Measurements from ENCODE around the gene SLC25A11. TPM values are rescaled to one million over a fixed set of nuclear protein-coding genes. Genes with fewer than 3 reads are reported as not detected.

Gene SLC25A11
- total RNA-seq, 1 experiment from 2014 or later = 38.4 TPM

- Mint-ChIP-seq H3K9me3 (ENCODE audit: low read depth, unreplicated experiment) (no peaks in the 10 kb centered on the region), H3K4me1 (ENCODE audit: low read depth, unreplicated experiment) (peaks cover 31% of the 10 kb centered on the region), H3K27me3 (ENCODE audit: unreplicated experiment) (no peaks in the 10 kb centered on the region), H3K27ac (ENCODE audit: unreplicated experiment) (peak overlapping the region; percentile 98), H3K4me3 (ENCODE audit: low read depth, unreplicated experiment) (peak overlapping the region; percentile 91), H3K36me3 (ENCODE audit: insufficient read depth, unreplicated experiment) (peaks cover 68% of the 10 kb centered on the region)
- CTCF ChIA-PET = no interaction called here
- intact Hi-C loops (cut with micrococcal nuclease; ENCODE audit: unreplicated experiment) = no loop called here
- BruUV-seq (replicated peaks) = no TSS peak
- TF ChIP-seq, protein P1, sequence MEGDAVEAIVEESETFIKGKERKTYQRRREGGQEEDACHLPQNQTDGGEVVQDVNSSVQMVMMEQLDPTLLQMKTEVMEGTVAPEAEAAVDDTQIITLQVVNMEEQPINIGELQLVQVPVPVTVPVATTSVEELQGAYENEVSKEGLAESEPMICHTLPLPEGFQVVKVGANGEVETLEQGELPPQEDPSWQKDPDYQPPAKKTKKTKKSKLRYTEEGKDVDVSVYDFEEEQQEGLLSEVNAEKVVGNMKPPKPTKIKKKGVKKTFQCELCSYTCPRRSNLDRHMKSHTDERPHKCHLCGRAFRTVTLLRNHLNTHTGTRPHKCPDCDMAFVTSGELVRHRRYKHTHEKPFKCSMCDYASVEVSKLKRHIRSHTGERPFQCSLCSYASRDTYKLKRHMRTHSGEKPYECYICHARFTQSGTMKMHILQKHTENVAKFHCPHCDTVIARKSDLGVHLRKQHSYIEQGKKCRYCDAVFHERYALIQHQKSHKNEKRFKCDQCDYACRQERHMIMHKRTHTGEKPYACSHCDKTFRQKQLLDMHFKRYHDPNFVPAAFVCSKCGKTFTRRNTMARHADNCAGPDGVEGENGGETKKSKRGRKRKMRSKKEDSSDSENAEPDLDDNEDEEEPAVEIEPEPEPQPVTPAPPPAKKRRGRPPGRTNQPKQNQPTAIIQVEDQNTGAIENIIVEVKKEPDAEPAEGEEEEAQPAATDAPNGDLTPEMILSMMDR (IDR thresholded peaks at IDR 0.05; ENCODE audit: unreplicated experiment) = no peak
- DNase-seq = no peak
These were observed 1.4 kb upstream of the SLC25A11 start for GRCh38 chr17:4941319-4941610.

DNA sequence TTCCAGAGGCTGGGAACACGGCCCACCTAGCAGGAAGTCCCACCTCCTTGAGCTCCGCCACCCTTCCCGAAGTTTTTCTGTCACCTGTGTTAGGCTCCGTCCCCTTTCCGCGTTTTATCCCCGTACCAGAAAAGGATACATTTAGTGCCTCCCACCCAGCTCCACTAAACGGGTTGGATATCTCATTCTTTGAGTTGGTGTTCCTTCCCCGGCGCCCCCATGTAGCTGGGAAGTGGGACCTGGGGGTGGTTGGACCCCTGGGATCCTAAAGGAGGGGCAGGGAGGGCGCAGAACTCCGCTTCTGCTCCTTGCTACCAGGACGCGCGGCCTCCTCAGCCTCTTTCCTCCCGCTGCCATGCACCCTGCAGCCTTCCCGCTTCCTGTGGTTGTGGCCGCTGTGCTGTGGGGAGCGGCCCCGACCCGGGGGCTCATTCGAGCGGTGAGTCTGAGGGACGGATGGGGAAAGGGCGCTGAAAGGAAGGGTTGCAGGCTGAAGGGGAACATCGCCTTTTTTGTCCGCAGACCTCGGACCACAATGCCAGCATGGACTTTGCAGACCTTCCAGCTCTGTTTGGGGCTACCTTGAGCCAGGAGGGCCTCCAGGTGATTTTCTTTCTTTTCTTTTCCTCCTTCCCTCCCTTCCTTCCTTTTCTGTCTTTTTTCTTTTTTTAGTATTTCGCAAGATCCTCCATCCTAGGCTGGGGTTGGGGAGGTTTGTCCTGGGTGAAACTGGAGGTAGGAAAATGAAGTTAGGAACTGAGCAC lies 891 bp upstream of the SLC25A11 start:
- Mint-ChIP-seq H3K36me3 (ENCODE audit: insufficient read depth, unreplicated experiment) (peaks cover 64% of the 10 kb centered on the region), H3K27me3 (ENCODE audit: unreplicated experiment) (no peaks in the 10 kb centered on the region), H3K4me3 (ENCODE audit: low read depth, unreplicated experiment) (peak overlapping the region; percentile 91), H3K9me3 (ENCODE audit: low read depth, unreplicated experiment) (no peaks in the 10 kb centered on the region), H3K4me1 (ENCODE audit: low read depth, unreplicated experiment) (peaks cover 29% of the 10 kb centered on the region), H3K27ac (ENCODE audit: unreplicated experiment) (peak overlapping the region; percentile 98)
- TF ChIP-seq, protein P1 (IDR thresholded peaks at IDR 0.05; ENCODE audit: unreplicated experiment) = no peak
- BruUV-seq (replicated peaks) = TSS peak; percentile 84
- peak; percentile 66 for DNase-seq
- CTCF ChIA-PET = interaction anchor here (1.6 kb wide), 2 partner anchors 27 to 31 kb away, joined by 7 to 10 read pairs; partner anchors contain the start of gene SPAG7
- intact Hi-C loops (cut with micrococcal nuclease; ENCODE audit: unreplicated experiment) = no loop called here

GRCh38 chr17:4939546-4939795 lies 375 bp downstream of the SLC25A11 start:
- Mint-ChIP-seq H3K4me1 (ENCODE audit: low read depth, unreplicated experiment) (peaks cover 19% of the 10 kb centered on the region), H3K27me3 (ENCODE audit: unreplicated experiment) (no peaks in the 10 kb centered on the region), H3K9me3 (ENCODE audit: low read depth, unreplicated experiment) (no peaks in the 10 kb centered on the region), H3K27ac (ENCODE audit: unreplicated experiment) (no peak overlapping the region), H3K36me3 (ENCODE audit: insufficient read depth, unreplicated experiment) (peaks cover 53% of the 10 kb centered on the region), H3K4me3 (ENCODE audit: low read depth, unreplicated experiment) (peak overlapping the region; percentile 91)
- peak; percentile 3 for DNase-seq
- CTCF ChIA-PET = interaction anchor here (1.6 kb wide), 2 partner anchors 28 to 30 kb away, joined by 7 to 10 read pairs; partner anchors contain the start of gene SPAG7
- TF ChIP-seq, protein P1 (IDR thresholded peaks at IDR 0.05; ENCODE audit: unreplicated experiment) = no peak
- BruUV-seq (replicated peaks) = no TSS peak
- intact Hi-C loops (cut with micrococcal nuclease; ENCODE audit: unreplicated experiment) = no loop called here

- Mint-ChIP-seq H3K36me3 (ENCODE audit: insufficient read depth, unreplicated experiment) (peaks cover 55% of the 10 kb centered on the region), H3K9me3 (ENCODE audit: low read depth, unreplicated experiment) (no peaks in the 10 kb centered on the region), H3K27ac (ENCODE audit: unreplicated experiment) (no peak overlapping the region), H3K27me3 (ENCODE audit: unreplicated experiment) (no peaks in the 10 kb centered on the region), H3K4me3 (ENCODE audit: low read depth, unreplicated experiment) (peak overlapping the region; percentile 91), H3K4me1 (ENCODE audit: low read depth, unreplicated experiment) (peaks cover 24% of the 10 kb centered on the region)
- BruUV-seq (replicated peaks) = TSS peak; percentile 9
- TF ChIP-seq, protein P1 (IDR thresholded peaks at IDR 0.05; ENCODE audit: unreplicated experiment) = no peak
- no peak for DNase-seq
- CTCF ChIA-PET = interaction anchor here (1.6 kb wide), 2 partner anchors 28 to 30 kb away, joined by 7 to 10 read pairs; partner anchors contain the start of gene SPAG7
- intact Hi-C loops (cut with micrococcal nuclease; ENCODE audit: unreplicated experiment) = no loop called here
These were observed 929 bp downstream of the SLC25A11 start for GRCh38 chr17:4938688-4939545.

Data from Calu3 (cell line).